GM12892 (cell line): Measurements from ENCODE around the gene MYEOV.

Experiments used
- POLR2A ChIP-seq: IDR thresholded peaks from 2 replicates; pipeline ENCODE4 v1.6.1; 2011; ENCODE audit warnings: low read depth, low read length, control low read depth
- POLR2AphosphoS5 ChIP-seq: IDR thresholded peaks from 2 replicates; pipeline ENCODE4 v1.6.1; 2011; ENCODE audit warnings: low read depth, low read length, control low read depth
- TAF1 ChIP-seq: IDR thresholded peaks from 2 replicates; pipeline ENCODE4 v1.6.1; 2011; ENCODE audit warnings: low read depth, mild to moderate bottlenecking, control low read depth, low read length, borderline replicate concordance

DNA sequence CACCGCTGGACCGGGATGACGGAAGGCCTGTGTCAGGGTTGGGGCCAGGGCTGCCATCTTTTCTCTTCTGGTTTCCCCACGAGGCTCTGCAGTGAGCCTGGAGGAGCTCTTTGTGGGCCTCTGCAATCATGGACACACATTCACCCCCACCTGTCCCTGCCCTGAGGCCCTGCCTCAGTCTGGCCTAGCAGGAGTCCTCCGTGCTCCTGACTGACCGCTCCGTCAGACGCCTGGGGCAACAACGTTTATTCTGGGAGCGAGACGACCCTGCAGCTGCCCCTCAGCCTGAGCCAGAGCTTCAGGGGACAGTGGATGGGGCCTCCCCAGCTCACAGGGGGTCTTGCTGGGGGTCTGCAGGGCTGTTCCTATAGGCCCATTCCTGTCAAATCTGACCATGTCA is 8.2 kb upstream of the MYEOV start:
- TF ChIP-seq POLR2AphosphoS5 (no peak), TAF1 (no peak), POLR2A (no peak)
